ENCODE measurements around the gene NEURL2. TPM values are rescaled to one million over a fixed set of nuclear protein-coding genes. Genes with fewer than 3 reads are reported as not detected.

The NEURL2 gene
- total RNA-seq, 1 donor from 2014 or later: 6.5 TPM

DNA sequence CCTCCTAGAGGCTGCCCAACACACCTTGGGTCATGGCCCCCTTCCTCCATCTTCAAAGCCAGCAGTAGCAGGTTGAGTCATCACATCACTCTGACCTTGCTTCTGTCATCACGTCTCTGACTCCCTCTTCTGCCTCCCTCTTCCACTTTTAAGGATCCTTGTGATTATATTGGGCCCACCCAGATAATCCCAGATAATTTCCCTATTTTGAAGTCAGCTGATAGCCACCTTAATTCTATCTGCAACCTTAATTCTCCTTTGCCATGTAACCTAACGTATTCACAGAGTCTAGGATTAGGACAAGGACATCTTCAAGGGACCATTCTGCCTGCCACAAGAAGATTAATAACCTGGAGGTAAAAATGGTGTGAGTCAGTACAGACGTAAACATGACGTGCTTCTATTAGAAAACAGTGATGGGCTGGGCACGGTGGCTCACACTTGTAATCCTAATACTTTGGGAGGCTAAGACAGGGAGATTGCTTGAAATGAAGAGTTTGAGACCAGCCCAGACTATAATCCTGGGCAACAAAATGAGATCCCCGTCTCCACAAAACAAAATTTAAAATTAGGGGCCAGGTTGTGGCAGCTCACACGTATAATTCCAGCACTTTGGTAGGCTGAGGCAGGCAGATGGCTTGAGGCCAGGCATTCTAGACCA lies 30.3 kb downstream of the NEURL2 start:
- no peak for ATAC-seq (ENCODE audit: poor library complexity)
- DNase-seq: no peak
- intact Hi-C loops (cut with DNase I): no loop called here

DNA sequence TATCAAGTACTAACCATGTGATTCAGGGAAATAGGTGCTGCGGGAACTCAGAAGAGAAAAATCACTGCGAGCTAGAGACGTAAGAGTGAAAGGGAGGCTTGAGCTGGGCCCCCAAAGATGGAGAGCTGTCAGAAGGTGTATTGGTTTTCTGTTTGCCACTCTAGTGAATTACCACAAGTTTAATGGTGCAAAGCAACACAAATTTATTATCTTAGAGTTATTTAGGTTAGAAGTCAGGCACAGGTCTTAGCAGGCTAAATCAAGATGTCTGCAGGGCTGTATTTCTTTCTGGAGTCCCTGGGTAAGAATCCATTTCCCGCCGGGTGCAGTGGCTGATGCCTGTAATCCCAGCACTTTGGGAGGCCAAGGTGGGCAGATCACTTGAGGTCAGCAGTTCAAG lies 31.1 kb downstream of the NEURL2 start:
- intact Hi-C loops (cut with DNase I): no loop called here
- ATAC-seq (ENCODE audit: poor library complexity) (no peak), DNase-seq (no peak)

DNA sequence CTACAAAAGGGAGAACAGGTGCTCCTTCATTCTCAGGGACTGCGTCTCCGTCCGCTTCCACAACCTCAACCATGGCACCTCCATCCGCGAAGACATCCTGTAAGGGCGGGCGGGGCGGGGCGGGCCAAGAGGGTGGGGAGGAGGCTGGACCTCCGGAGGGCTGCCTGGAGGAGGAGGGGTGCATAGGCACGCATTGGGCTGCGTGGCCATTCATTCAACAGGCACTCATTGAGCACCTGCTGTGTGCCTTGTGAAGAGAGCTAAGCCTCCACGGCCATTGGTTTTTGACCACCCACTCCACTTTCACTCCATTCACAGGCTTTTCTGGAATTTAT lies 33.2 kb downstream of the NEURL2 start:
- intact Hi-C loops (cut with DNase I): no loop called here
- DNase-seq (no peak), ATAC-seq (ENCODE audit: poor library complexity) (no peak)

DNA sequence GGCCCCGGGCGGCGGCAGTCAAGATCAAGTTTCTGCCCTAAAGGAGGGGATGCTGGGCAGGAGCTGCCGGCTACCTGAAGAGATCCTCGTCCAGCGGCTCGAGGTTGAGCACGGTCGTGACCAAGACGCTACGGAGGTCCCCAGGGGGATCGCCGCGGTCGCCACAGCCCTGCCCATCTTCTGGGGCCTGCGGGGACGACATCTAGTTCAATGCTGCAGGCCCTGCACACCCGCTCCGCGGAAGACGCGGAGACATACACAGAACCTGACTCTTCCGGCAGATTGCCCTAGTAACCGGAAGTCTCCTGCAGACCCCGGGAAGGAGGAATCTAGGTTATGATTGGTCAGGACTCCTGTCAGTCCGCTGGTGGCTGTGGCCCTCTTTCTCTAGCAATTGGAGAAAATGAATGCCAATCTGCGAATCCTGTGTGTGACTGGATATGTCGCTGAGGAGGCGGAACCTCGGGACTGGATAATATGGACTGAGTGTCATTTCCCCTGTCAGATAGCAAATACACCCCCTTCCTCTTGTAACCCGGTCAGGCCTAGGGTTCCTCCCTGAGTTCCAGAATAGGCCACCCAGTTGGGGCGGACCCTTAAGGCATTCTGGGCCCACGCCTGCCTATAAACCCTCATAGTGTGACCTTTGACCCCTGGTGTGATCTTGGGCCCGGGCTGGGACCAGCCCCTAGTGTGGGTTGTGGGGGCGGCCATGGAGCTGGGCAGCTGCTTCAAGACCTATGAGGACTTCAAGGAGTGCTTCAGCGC lies 33.7 kb downstream of the NEURL2 start, which contains the start of the genes ACOT8 and ZSWIM3:
ACOT8 (minus strand) TSS at position 279 of the 768 bp plus-strand sequence; CDS start at position 202, 77 bp downstream.
ZSWIM3 (plus strand) TSS at position 501 of the 768 bp plus-strand sequence; CDS start at position 713, 212 bp downstream.
- intact Hi-C loops (cut with DNase I): no loop called here
- peak; percentile 99 for ATAC-seq (ENCODE audit: poor library complexity)
- DNase-seq: peak; percentile 93

DNA sequence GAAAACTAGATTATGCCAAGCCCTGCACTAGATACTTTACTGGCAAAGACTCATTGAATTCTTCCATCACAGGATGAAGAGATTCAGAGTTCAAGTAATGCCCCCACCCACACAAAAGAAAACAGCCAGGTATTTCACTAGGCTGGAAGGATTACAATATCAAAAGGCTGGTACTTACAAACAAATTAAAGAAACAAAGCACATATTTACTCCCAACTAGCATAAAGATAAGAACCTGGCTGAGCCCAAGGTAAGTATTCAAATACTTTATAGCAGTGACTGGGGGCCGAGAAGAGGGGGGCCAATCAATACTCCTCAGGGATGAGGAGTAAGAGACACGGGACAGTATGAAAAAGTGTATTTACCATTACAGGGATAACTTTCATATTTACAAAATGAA lies 37.5 kb downstream of the NEURL2 start:
- intact Hi-C loops (cut with DNase I): no loop called here
- DNase-seq (no peak), ATAC-seq (ENCODE audit: poor library complexity) (no peak)

DNA sequence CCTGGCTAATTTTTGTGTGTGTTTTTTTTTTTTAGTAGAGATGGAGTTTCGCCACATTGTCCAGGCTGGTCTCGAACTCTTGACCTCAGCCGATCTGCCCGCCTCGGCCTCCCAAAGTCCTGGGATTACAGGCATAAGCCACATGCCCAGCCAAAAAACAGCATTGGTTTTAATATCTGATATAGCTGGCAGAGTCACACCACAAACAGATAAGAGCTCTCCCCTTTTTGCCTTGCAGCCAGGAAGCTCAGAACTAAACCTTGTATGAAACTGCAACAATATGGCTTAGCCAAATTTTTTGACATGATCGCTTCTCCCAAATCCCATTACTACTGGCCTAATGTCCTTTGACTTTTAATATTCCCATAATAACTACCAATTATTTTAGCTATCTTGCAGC lies 38.7 kb downstream of the NEURL2 start:
- intact Hi-C loops (cut with DNase I): no loop called here
- ATAC-seq (ENCODE audit: poor library complexity) (no peak), DNase-seq (no peak)

DNA sequence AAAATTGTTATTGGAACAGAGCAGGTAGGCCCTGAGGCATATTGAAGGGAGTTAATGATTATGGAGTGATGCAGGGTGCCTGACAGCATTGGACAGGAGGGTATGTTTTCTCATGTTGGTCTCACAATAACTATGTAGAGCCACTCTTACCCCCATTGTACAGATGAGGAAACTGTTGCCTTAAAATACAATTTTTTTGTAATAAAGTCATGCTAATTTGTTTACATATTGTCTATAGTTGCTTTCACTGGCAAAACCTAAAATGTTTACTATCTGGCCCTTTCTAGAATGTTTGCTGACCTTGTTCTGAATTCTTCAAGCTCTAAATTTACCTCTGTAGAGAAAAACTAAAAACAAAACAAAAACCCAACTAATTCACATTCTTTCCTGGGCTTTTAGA lies 39.5 kb downstream of the NEURL2 start:
- intact Hi-C loops (cut with DNase I): no loop called here
- DNase-seq (no peak), ATAC-seq (ENCODE audit: poor library complexity) (no peak)

DNA sequence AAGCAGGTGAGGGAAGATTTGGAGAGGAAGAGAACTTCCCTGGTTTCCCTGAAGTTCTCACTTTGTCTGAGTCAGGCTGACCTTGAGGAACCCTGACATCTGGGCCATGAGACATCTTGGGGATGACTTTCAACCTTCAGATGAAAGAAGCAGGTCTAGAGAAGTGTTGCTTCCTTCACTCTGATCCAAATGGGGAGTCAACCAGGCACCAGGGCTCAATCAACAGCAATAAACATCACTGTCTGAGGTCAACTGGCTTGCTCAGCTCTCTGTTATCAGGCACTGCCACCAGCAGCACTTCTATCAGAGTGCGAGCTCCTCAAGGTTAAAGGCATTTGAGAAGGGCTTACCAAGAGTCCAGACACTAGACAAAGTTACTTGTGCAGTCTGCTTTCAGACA lies 40.1 kb downstream of the NEURL2 start:
- intact Hi-C loops (cut with DNase I): no loop called here
- DNase-seq: no peak
- no peak for ATAC-seq (ENCODE audit: poor library complexity)

DNA sequence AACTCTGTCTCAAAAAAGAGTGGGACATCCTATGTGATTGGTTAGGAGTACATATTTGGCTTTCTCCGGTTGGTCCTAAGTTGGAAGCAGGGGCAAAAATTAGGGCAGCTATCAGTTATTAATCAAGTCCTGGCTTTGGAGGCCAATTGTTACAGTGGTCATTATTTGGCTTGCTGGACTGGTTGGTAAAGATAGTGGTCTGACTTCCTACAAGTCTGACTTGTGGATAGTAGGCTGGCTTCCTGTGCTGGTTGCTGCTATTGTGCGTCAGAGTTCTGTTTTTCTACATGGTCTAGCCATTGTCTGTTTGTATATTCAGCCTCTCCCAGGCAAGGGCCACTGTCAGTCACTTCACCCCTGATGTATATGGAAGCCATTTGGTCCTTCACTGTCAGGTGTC lies 40.8 kb downstream of the NEURL2 start:
- ATAC-seq (ENCODE audit: poor library complexity): no peak
- DNase-seq: no peak
- intact Hi-C loops (cut with DNase I): no loop called here

DNA sequence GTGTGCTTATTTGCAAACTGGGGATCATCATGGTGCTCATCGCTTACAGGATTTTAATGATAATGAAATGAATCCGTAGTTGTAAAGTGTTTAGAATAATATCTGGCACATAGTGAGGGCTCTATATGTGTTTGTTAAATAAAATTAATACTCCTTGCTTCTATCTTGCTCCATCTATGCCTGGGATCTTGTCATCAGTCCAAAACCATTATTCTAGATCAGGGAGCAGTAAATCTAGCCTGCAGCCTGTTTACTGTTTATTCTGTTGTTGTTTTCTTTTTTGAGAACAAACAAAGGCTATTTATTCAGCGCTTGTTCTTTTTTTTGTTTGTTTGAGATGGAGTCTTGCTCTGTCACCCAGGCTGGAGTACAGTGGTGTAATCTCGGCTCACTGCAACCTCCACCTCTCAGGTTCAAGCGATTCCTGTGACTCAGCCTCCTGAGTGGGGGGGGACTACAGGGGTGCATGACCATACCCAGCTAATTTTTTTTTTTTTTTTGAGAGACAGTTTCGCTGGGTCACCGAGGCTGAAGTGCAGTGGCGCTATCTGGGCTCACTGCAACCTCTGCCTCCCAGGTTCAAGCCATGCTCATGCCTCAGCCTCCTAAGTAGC lies 41.9 kb downstream of the NEURL2 start:
- ATAC-seq (ENCODE audit: poor library complexity): no peak
- no peak for DNase-seq
- intact Hi-C loops (cut with DNase I): no loop called here

DNA sequence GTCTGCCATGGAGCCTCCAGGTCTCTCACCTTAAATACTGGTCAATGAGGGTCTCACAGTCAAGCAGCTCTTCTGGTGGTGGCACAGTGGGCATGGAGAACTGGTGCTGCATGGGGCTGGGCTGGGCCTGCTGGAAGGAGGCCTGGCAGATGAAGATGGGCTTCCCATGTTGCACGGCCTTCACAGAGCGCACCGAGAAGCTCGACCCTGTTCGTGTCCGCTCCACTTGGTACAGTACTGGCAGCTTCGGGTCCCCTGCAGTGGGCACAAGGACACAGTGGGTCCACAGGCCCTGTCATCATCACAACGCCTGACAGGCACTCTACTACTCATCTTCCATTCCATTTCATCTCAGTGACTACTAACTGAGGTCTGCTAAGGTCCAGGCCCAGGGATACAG lies 42.6 kb downstream of the NEURL2 start:
- DNase-seq: no peak
- no peak for ATAC-seq (ENCODE audit: poor library complexity)
- intact Hi-C loops (cut with DNase I): no loop called here

DNA sequence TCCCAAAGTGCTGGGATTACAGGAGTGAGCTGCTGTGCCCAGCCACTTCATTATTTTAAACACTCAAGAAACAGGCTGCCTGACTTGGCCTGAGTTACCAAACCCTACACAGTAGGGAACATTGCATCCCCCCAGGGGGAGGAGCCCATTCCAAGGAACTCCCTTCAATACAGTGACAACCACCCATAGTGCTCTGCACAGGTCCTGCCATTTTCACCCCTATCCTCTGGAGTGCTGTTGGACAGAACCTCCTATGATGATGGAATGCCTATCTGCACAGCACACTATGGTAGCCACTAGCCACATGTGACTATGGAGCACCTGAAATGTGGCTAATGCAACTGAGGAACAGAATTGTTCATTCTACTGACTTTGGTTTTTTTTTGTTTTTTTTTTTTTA lies 45.6 kb downstream of the NEURL2 start:
- ATAC-seq (ENCODE audit: poor library complexity): no peak
- DNase-seq: no peak
- intact Hi-C loops (cut with DNase I): no loop called here

DNA sequence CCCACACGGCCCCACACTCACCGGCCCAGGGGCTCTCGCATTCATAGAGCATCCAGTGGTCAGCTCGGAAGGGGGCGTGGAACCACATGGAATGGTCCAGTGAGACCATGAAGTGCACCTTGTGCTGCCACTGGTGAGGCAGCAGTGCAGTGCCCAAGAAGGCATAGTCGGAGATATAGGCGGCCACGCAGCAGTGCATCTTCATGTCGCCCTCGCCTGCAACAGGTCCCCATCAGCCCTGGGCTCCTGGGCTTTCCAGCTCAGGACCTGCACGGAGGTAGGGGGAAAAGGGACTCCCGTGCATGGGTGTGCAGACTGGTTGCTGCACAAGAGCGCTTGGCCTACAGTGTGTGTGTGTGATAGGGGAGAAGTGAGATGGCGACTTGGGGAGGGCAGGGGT lies 47.5 kb downstream of the NEURL2 start:
- intact Hi-C loops (cut with DNase I): no loop called here
- no peak for ATAC-seq (ENCODE audit: poor library complexity)
- no peak for DNase-seq

DNA sequence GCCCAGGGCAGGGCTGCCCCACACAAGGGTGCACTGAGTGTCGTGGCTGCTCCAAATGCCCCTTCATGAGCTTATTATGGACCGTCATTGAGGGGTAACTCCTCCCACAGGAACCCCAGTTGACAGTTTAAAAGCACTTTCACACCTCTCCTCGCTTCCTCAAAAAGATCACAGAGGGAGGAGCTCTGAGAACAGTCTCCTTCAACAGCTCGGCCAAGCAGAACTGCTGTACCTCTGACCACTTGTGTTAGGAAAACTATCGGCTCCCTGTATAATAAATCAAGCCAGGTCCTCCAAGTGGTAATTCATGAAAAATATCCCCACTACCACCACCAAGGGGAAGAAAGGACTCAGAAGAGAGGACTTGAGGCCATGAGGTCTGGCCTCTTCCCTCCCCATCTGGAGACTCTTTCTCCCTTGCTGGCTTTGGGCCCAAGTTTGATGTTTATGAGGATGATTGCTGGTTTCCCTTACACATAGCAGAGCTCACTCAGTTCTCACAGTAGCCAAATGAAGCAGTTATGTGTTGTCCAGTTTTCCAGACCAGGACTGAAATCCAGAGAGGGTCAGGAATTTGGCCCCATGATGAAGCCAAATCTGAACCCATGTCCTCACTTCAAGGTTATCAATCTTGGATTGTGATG lies 48.7 kb downstream of the NEURL2 start:
- DNase-seq (no peak), ATAC-seq (ENCODE audit: poor library complexity) (peak; percentile 29)
- intact Hi-C loops (cut with DNase I): no loop called here

DNA sequence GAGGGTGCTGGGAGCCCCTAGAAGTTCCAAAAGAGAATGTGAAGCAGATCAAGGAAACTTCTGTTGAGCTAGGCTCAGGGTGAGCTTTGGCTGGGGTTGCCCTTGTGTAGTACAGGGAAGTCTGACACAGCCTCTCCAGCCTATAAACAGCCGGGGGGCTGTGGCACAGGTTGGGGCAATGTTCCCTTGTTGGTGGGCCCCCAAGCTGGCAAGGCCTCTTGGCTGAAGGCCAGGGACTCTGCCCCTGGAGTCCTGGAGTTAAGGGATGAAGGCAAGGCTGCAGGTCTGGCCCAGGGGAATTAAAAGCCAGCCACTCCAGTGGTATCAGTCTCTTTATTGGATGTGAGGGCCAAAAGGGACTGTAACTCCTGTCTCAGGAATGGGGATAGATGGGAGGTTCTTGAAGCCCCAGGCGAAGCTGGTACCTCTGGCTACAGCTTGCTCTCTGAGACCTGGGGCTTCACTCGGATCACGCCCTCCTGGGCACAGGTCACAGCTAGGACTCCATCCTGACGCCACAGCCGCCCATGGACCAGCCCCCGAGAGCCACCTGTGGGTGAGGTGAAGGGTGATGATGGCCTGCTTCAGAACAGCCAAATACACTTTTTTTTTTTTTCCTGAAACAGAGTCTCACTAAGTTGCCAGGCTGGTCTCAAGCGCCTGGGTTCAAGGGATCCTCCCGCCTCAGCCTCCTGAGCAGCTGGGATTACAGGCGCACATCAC lies 49.4 kb downstream of the NEURL2 start:
- intact Hi-C loops (cut with DNase I): no loop called here
- ATAC-seq (ENCODE audit: poor library complexity): no peak

DNA sequence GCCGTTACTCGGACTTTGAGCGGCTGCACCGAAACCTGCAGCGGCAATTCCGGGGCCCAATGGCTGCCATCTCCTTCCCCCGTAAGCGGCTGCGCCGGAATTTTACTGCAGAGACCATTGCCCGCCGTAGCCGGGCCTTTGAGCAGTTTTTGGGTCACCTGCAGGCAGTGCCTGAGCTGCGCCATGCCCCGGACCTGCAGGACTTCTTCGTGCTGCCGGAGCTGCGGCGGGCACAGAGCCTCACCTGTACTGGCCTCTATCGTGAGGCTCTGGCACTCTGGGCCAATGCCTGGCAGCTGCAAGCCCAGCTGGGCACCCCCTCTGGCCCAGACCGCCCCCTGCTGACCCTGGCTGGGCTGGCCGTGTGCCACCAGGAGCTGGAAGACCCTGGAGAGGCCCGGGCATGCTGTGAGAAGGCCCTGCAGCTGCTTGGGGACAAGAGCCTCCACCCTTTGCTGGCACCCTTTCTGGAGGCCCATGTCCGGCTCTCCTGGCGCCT lies 50.3 kb downstream of the NEURL2 start:
- ATAC-seq (ENCODE audit: poor library complexity) (no peak), DNase-seq (no peak)
- intact Hi-C loops (cut with DNase I): no loop called here

More for the DNA sequence above, 49.4 kb downstream of the NEURL2 start:
- no peak for DNase-seq
